Prostate gland (tissue), 2 donors: ENCODE data around the gene ZMAT5.

ENCODE experiments used
- CTCF ChIP-seq, 4 experiments: fragments of 200-600 bp in 2 of 4; fragments of 450-650 bp in 2 of 4; sonication (generic) in 2 of 4; IDR thresholded peaks; 1 replicate in 3 of 4; 2 replicates in 1 of 4; pipeline ENCODE4 v1.5.1; 2016 to 2019; ENCODE audit warnings: antibody characterized with exemption in 4 of 4, mild to moderate bottlenecking in 2 of 4, moderate library complexity in 2 of 4
- POLR2A ChIP-seq: fragments of 450-650 bp; IDR thresholded peaks from one replicate; pipeline ENCODE4 v1.6.1; 2016; ENCODE audit warnings: antibody characterized with exemption, mild to moderate bottlenecking
- POLR2AphosphoS5 ChIP-seq: sonication (generic); formaldehyde crosslinking; IDR thresholded peaks from one replicate; pipeline ENCODE4 v1.6.1; 2017; ENCODE audit warnings: antibody characterized with exemption

- TF ChIP-seq POLR2A (no peak), CTCF (IDR thresholded peaks at IDR 0.05) (peak in 1 of 4 experiments; percentile 9), POLR2AphosphoS5 (no peak)
These were observed 39.7 kb downstream of the ZMAT5 start for GRCh38 chr22:29727131-29727523.
